HepG2 (cell line): Measurements from ENCODE around the gene ARL5B. TPM values are rescaled to one million over a fixed set of nuclear protein-coding genes. Genes with fewer than 3 reads are reported as not detected.

Source experiments
- CEBPB ChIP-seq: IDR thresholded peaks from 2 replicates; pipeline ENCODE4 v1.6.1; 2011; ENCODE audit warnings: low read depth, low read length, improper control_type of control experiment, borderline replicate concordance
- ERF ChIP-seq: IDR thresholded peaks from 2 replicates; pipeline ENCODE4 v1.6.1; 2018; ENCODE audit warnings: missing biosample characterization, missing genetic modification reagents
- HOXA9 ChIP-seq: sonication (generic); formaldehyde crosslinking; IDR thresholded peaks from 2 replicates; pipeline ENCODE4 v1.8.1; 2022; ENCODE audit warnings: missing genetic modification reagents, mild to moderate bottlenecking, moderate library complexity, borderline replicate concordance
- MATR3 ChIP-seq: sonication (generic); formaldehyde crosslinking; IDR thresholded peaks from 2 replicates; pipeline ENCODE4 v1.4.0; 2020; ENCODE audit warnings: missing genetic modification reagents
- NFE2L2 ChIP-seq: fragments of 150-350 bp; IDR thresholded peaks from 2 replicates; pipeline ENCODE4 v1.6.1; 2014; ENCODE audit warnings: low read length
- NFRKB ChIP-seq: fragments of 450-650 bp; IDR thresholded peaks from 2 replicates; pipeline ENCODE4 v1.6.1; 2017
- PTBP1 ChIP-seq: fragments of 200-400 bp; formaldehyde crosslinking; IDR thresholded peaks from 2 replicates; pipeline ENCODE4 v1.6.1; 2018; ENCODE audit warnings: low read length, low read depth; ENCODE audit not compliant: poor library complexity, severe bottlenecking
- SETDB1 ChIP-seq: sonication (generic); formaldehyde crosslinking; IDR thresholded peaks from 2 replicates; pipeline ENCODE4 v1.5.1; 2020; ENCODE audit warnings: missing genetic modification reagents, mild to moderate bottlenecking, borderline replicate concordance
- YY1 ChIP-seq: IDR thresholded peaks from 2 replicates; pipeline ENCODE4 v1.6.1; 2011; ENCODE audit warnings: low read length, low read depth, moderate library complexity, mild to moderate bottlenecking; ENCODE audit not compliant: insufficient read depth, insufficient replicate concordance
- ZNF432 ChIP-seq: sonication (generic); formaldehyde crosslinking; IDR thresholded peaks from 2 replicates; pipeline ENCODE4 v1.5.0; 2020; ENCODE audit warnings: missing genetic modification reagents, mild to moderate bottlenecking, borderline replicate concordance
- ZNF629 ChIP-seq: sonication (generic); formaldehyde crosslinking; conservative IDR thresholded peaks from 2 replicates; pipeline ENCODE4 v1.5.0; 2020; ENCODE audit warnings: missing genetic modification reagents
- ZNF660 ChIP-seq: sonication (generic); formaldehyde crosslinking; IDR thresholded peaks from 2 replicates; pipeline ENCODE4 v1.5.1; 2020; ENCODE audit warnings: mild to moderate bottlenecking, low read depth, missing genetic modification reagents, borderline replicate concordance
- ZNF670 ChIP-seq: sonication (generic); formaldehyde crosslinking; IDR thresholded peaks from 2 replicates; pipeline ENCODE4 v1.8.0; 2022; ENCODE audit warnings: mild to moderate bottlenecking, missing genetic modification reagents, borderline replicate concordance
- ZNF724P ChIP-seq: sonication (generic); formaldehyde crosslinking; IDR thresholded peaks from 2 replicates; pipeline ENCODE4 v1.8.0; 2022; ENCODE audit warnings: missing genetic modification reagents, borderline replicate concordance
- ZNF841 ChIP-seq: sonication (generic); formaldehyde crosslinking; IDR thresholded peaks from 2 replicates; pipeline ENCODE4 v1.8.1; 2023; ENCODE audit warnings: missing genetic modification reagents, borderline replicate concordance
- polyA plus RNA-seq, 8 experiments: library from polyadenylated mRNA; depleted of rRNA in 3 of 8; stranded (reverse) in 7 of 8; unstranded in 1 of 8; fragments of >200 nt; fragmentation: Illumina TruSeq in 4 of 8; extraction: Trizol in 4 of 8; gene quantifications; 2 replicates each; pipeline versions ENCODE4 v1.2.1 to v1.2.3, GENCODE V29; 2011 to 2016; ENCODE audit warnings: low read depth in 4 of 8, missing spikeins in 1 of 8, mixed read lengths in 1 of 8; ENCODE audit not compliant: insufficient read depth in 1 of 8
- total RNA-seq, 5 experiments: library from RNA; depleted of rRNA; stranded (reverse); fragments of >200 nt; fragmentation: Illumina TruSeq; extraction: Trizol; gene quantifications; 2 replicates each; pipeline ENCODE4 v1.2.3, GENCODE V29; 2016; ENCODE audit warnings: low read depth in 1 of 5
- TF ChIP-seq, protein P1 (sequence below): sonication (generic); formaldehyde crosslinking; IDR thresholded peaks from 2 replicates; pipeline ENCODE4 v1.4.0; 2020; ENCODE audit warnings: mild to moderate bottlenecking, missing genetic modification reagents, borderline replicate concordance
- TF ChIP-seq, protein P2 (sequence below): sonication (generic); formaldehyde crosslinking; IDR thresholded peaks from 2 replicates; pipeline ENCODE4 v1.4.0; 2020; ENCODE audit warnings: missing genetic modification reagents; ENCODE audit errors: not compliant biosample characterization
- TF ChIP-seq, protein P3 (sequence below): sonication (generic); formaldehyde crosslinking; IDR thresholded peaks from 2 replicates; pipeline ENCODE4 v1.4.0; 2020; ENCODE audit warnings: missing genetic modification reagents, borderline replicate concordance
- TF ChIP-seq, protein P4 (sequence below): sonication (generic); formaldehyde crosslinking; conservative IDR thresholded peaks from 2 replicates; pipeline ENCODE4 v1.8.0; 2022; ENCODE audit warnings: missing genetic modification reagents
- TF ChIP-seq, protein P5 (sequence below): sonication (generic); formaldehyde crosslinking; IDR thresholded peaks from 2 replicates; pipeline ENCODE4 v1.5.1; 2020; ENCODE audit warnings: missing genetic modification reagents, mild to moderate bottlenecking, borderline replicate concordance

ARL5B gene
- total and polyA plus RNA-seq, 2 of the 13 experiments (the other 11 are each of a cell fraction or from before 2014, with no cell fraction given): 26.6 to 32.7 TPM

DNA sequence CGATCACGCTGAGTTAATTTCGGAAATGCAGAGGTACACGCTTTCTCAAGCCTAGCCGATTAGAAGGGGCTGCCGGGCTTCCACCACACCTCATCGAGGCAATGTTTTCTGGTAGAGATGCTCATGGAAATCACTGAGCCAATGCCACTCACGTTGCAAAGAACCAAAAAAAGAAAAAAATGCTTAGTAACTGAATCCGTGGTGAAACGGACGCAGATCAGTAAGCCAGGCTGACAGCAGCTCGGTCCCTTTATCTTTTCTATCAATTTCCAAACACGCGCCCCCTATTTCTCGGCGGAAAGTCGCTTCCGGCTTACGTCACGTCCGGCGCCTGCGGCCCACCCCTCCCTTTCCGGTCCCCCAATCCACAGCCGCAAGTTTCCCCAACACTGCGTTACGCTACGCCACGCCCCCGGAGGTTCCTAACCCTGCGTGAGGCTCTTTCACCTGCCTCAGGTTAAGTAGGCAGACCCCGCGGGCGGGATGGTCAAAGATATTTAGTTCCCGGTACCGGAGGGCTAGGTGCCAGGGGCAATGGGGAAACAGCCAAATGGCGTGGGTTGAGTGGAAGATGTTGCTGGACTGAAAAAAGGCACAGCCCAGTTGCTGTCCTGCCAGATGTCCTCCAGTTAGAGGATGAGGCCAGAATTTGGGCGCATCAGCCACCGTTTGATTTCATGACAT lies 7.8 kb upstream of the ARL5B start, which contains the start of gene NSUN6 (continued):
- TF ChIP-seq HOXA9 (CRISPR knock-in tag): no peak
- TF ChIP-seq ZNF841 (CRISPR knock-in tag): no peak
- TF ChIP-seq MATR3: no peak
- TF ChIP-seq, protein P1, sequence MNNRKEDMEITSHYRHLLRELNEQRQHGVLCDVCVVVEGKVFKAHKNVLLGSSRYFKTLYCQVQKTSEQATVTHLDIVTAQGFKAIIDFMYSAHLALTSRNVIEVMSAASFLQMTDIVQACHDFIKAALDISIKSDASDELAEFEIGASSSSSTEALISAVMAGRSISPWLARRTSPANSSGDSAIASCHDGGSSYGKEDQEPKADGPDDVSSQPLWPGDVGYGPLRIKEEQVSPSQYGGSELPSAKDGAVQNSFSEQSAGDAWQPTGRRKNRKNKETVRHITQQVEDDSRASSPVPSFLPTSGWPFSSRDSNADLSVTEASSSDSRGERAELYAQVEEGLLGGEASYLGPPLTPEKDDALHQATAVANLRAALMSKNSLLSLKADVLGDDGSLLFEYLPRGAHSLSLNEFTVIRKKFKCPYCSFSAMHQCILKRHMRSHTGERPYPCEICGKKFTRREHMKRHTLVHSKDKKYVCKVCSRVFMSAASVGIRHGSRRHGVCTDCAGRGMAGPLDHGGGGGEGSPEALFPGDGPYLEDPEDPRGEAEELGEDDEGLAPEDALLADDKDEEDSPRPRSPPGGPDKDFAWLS (CRISPR knock-in tag): no peak
- TF ChIP-seq, protein P2, sequence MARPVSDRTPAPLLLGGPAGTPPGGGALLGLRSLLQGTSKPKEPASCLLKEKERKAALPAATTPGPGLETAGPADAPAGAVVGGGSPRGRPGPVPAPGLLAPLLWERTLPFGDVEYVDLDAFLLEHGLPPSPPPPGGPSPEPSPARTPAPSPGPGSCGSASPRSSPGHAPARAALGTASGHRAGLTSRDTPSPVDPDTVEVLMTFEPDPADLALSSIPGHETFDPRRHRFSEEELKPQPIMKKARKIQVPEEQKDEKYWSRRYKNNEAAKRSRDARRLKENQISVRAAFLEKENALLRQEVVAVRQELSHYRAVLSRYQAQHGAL (CRISPR knock-in tag): no peak
- peak; percentile 85 for TF ChIP-seq ERF (CRISPR knock-in tag)
- TF ChIP-seq, protein P3, sequence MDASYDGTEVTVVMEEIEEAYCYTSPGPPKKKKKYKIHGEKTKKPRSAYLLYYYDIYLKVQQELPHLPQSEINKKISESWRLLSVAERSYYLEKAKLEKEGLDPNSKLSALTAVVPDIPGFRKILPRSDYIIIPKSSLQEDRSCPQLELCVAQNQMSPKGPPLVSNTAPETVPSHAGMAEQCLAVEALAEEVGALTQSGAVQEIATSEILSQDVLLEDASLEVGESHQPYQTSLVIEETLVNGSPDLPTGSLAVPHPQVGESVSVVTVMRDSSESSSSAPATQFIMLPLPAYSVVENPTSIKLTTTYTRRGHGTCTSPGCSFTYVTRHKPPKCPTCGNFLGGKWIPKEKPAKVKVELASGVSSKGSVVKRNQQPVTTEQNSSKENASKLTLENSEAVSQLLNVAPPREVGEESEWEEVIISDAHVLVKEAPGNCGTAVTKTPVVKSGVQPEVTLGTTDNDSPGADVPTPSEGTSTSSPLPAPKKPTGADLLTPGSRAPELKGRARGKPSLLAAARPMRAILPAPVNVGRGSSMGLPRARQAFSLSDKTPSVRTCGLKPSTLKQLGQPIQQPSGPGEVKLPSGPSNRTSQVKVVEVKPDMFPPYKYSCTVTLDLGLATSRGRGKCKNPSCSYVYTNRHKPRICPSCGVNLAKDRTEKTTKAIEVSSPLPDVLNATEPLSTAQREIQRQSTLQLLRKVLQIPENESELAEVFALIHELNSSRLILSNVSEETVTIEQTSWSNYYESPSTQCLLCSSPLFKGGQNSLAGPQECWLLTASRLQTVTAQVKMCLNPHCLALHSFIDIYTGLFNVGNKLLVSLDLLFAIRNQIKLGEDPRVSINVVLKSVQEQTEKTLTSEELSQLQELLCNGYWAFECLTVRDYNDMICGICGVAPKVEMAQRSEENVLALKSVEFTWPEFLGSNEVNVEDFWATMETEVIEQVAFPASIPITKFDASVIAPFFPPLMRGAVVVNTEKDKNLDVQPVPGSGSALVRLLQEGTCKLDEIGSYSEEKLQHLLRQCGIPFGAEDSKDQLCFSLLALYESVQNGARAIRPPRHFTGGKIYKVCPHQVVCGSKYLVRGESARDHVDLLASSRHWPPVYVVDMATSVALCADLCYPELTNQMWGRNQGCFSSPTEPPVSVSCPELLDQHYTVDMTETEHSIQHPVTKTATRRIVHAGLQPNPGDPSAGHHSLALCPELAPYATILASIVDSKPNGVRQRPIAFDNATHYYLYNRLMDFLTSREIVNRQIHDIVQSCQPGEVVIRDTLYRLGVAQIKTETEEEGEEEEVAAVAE (CRISPR knock-in tag): no peak
- no peak for TF ChIP-seq ZNF432
- peak; percentile 84; the same call in 1 of the 2 replicates for TF ChIP-seq ZNF724P (CRISPR knock-in tag)
- TF ChIP-seq NFE2L2: no peak
- no peak for TF ChIP-seq SETDB1 (CRISPR knock-in tag)
- TF ChIP-seq, protein P4, sequence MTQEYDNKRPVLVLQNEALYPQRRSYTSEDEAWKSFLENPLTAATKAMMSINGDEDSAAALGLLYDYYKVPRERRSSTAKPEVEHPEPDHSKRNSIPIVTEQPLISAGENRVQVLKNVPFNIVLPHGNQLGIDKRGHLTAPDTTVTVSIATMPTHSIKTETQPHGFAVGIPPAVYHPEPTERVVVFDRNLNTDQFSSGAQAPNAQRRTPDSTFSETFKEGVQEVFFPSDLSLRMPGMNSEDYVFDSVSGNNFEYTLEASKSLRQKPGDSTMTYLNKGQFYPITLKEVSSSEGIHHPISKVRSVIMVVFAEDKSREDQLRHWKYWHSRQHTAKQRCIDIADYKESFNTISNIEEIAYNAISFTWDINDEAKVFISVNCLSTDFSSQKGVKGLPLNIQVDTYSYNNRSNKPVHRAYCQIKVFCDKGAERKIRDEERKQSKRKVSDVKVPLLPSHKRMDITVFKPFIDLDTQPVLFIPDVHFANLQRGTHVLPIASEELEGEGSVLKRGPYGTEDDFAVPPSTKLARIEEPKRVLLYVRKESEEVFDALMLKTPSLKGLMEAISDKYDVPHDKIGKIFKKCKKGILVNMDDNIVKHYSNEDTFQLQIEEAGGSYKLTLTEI: no peak
- peak; percentile 19; the same call in 1 of the 2 replicates for TF ChIP-seq CEBPB
- TF ChIP-seq ZNF629: no peak
- no peak for TF ChIP-seq ZNF660 (CRISPR knock-in tag)
- TF ChIP-seq, protein P5, sequence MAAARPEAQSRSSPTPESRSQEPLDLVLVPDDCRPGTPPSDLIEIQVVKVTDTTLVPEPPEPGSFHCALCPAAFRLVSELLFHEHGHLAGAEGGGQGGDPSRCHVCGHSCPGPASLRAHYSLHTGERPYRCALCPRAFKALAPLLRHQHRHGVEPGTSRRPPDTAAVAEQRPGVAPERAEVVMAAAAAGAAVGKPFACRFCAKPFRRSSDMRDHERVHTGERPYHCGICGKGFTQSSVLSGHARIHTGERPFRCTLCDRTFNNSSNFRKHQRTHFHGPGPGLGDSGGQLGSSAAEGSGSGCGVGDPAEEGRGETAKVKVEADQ: 0 out of 2 replicates have a peak, but pooled peaks have one; percentile 73
- TF ChIP-seq PTBP1: no peak
- TF ChIP-seq NFRKB: no peak
- no peak for TF ChIP-seq ZNF670 (CRISPR knock-in tag)
- TF ChIP-seq YY1: no peak
